ENCODE data around the gene MMP25.

Gene MMP25

DNA sequence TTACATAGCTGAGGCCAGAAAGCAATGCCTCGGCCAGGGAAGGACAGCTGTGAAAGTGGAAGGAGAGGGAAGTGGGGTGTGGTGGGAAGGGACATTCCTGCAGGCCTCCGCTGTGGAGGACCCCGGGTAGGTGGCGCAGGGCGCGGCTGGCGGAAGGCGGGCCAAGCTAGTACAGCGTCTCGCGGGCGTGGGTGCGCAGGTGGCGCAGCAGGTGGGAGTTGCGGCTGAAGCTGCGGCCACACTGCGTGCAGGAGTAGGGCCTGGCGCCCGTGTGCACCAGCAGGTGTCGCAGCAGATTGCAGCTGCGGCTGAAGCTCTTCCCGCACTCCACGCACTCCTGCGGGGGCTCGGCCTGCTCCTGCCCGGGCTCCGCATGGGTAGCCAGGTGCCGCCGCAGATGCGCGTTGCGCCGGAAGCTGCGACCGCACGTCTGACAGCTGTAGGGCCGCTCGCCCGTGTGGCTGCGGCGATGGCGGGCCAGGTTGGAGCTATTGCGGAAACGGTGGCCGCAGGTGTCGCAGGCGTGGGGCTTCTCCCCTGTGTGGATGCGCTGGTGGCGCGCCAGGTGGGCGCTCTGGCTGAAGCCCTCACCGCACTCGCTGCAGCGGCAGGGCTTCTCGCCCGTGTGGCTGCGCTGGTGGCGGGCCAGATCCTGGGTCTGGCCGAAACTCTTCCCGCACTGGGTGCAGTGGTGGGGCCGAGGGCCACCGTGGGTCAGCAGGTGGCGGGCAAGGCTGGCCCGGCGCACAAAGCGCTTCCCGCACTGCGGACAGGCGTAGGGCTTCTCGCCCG is 42.8 kb downstream of the MMP25 start:
- H3K9me3 ChIP-seq: no peaks in the 10 kb centered on the region
- DNase-seq: no peak
- H3K27ac ChIP-seq: no peak overlapping the region
- no peaks in the 10 kb centered on the region for H3K4me1 ChIP-seq
- H3K27me3 ChIP-seq: peaks cover 0 to 70% of the 10 kb centered on the region in 2 donors
- H3K4me3 ChIP-seq: no peak overlapping the region
- intact Hi-C loops (cut with DNase I; ENCODE audit: low total_unique reads): no loop called here
- H3K36me3 ChIP-seq: no peaks in the 10 kb centered on the region
- TF ChIP-seq, protein P1, sequence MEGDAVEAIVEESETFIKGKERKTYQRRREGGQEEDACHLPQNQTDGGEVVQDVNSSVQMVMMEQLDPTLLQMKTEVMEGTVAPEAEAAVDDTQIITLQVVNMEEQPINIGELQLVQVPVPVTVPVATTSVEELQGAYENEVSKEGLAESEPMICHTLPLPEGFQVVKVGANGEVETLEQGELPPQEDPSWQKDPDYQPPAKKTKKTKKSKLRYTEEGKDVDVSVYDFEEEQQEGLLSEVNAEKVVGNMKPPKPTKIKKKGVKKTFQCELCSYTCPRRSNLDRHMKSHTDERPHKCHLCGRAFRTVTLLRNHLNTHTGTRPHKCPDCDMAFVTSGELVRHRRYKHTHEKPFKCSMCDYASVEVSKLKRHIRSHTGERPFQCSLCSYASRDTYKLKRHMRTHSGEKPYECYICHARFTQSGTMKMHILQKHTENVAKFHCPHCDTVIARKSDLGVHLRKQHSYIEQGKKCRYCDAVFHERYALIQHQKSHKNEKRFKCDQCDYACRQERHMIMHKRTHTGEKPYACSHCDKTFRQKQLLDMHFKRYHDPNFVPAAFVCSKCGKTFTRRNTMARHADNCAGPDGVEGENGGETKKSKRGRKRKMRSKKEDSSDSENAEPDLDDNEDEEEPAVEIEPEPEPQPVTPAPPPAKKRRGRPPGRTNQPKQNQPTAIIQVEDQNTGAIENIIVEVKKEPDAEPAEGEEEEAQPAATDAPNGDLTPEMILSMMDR (IDR thresholded peaks at IDR 0.05): no peak

DNA sequence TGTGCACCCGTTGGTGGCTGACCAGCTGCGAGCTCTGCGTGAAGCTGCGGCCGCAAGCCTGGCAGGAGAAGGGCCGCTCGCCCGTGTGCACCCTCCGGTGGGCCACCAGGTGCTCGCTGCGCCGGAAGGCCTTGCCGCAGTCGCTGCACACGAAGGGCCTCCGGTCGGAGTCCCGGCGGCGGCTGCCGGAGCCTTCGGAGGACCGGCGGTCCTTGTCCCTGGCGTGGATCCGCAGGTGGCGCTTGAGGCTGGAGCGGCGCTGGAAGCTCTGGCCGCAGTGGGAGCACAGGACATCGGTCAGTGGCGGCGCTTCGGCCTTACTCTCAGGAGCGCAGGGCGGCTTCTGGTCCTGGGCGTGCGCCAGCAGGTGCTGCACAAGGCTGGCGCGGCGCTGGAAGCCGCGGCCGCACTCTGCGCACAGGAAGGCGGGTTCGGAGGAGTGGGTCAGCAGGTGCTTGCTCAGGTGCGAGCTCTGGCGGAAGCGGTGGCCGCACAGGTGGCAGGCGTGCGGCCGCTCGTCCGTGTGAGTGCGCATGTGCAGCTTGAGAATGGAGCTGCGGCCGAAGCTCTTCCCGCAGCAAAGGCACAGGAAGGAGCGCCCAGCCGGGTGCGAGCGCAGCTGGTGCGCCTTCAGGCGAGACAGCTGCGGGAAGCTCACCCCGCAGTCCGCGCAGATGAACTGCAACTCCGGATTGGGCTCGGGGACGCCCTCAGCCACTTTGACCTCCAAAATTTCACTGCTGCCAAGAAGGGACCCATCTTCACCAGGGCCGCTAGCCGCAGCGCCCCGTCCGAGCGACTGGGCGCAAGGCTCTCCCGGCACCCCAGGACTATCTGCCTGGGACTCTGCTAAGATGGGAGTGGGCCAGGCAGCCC is 43.6 kb downstream of the MMP25 start:
- Histone ChIP-seq H3K4me1 (no peaks in the 10 kb centered on the region), H3K27me3 (peaks cover 0 to 78% of the 10 kb centered on the region in 2 donors), H3K9me3 (no peaks in the 10 kb centered on the region), H3K27ac (no peak overlapping the region), H3K4me3 (no peak overlapping the region), H3K36me3 (no peaks in the 10 kb centered on the region)
- intact Hi-C loops (cut with DNase I; ENCODE audit: low total_unique reads): no loop called here
- TF ChIP-seq, protein P1 (IDR thresholded peaks at IDR 0.05): no peak
- DNase-seq: no peak

DNA sequence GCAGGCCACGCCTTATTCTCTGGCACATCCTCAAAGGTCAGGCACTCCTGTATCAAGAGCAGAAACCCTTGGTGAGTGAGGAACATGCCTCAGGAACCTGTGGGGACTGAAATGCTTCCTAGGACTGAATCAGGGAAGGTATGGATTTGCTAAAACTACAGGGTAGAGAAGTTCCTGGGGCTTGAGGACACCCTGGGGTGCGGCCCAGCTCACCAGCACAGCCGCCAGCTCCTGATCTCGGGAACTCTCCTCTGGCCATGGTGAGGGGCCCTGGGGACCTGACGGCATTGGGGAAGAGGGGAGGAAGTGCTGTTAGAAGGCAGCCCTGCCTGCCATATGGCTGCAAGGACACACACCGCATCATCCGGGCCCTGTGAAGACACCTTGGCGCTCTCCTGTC is 45.2 kb downstream of the MMP25 start:
- intact Hi-C loops (cut with DNase I; ENCODE audit: low total_unique reads): no loop called here
- Histone ChIP-seq H3K27ac (no peak overlapping the region), H3K4me3 (no peak overlapping the region), H3K9me3 (no peaks in the 10 kb centered on the region), H3K36me3 (no peaks in the 10 kb centered on the region), H3K4me1 (no peaks in the 10 kb centered on the region), H3K27me3 (peaks cover 0 to 80% of the 10 kb centered on the region in 2 donors)
- no peak for DNase-seq
- TF ChIP-seq, protein P1 (IDR thresholded peaks at IDR 0.05): no peak

DNA sequence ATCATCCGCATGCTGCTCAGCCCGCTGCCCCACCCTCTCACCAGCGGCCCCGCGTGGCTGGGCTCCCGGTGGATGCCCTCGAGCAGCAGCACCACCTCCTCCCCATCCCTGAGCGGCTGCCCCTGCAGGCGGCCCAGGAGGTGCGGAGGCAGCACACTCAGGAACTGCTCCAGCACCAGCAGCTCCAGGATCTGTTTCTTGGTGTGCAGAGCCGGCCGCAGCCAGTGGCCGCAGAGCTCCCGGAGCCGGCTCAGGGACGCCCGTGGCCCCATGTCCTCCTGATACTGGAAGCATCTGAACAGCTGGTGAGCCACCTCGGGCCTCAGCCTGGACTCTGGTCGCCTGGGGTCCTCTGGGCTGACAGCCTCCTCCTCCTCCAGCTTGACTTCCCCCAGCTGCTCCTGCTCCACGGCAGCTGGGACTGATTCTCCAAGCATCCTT is 46.2 kb downstream of the MMP25 start:
- intact Hi-C loops (cut with DNase I; ENCODE audit: low total_unique reads): no loop called here
- no peaks in the 10 kb centered on the region for H3K9me3 ChIP-seq
- DNase-seq: no peak
- no peaks in the 10 kb centered on the region for H3K4me1 ChIP-seq
- no peak overlapping the region for H3K27ac ChIP-seq
- no peaks in the 10 kb centered on the region for H3K36me3 ChIP-seq
- H3K4me3 ChIP-seq: no peak overlapping the region
- H3K27me3 ChIP-seq: peaks cover 0 to 76% of the 10 kb centered on the region in 2 donors
- TF ChIP-seq, protein P1 (IDR thresholded peaks at IDR 0.05): no peak

DNA sequence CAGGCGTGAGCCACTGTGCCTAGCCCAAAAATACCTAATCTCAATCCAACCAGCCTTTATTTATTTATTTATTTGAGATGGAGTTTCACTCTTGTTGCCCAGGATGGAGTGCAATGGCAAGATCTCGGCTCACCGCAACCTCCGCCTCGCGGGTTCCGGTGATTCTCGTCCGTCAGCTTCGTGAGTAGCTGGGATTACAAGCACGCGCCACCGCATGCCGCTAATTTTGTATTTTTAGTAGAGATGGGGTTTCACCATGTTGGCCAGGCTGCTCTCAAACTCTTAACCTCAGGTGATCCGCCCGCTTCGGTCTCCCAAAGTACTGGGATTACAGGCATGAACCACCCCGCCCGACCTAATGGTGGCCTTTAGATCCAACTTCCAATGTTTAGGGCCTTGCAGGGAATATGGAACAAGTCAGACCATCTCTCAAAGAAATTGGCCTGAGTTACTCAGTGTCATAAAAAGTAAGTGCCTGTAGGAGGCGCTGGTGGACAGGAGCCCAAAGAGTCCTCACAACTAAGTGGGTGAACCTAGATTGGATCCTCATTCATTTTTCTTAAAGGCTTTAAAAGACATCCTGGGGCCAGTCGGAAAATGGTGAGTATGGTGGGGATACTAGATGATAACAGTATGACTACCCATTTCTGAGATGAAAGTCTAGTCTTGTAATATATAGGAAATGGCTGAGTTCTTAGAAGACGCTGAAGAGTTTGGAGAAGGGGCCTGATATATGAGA is 48.1 kb downstream of the MMP25 start:
- intact Hi-C loops (cut with DNase I; ENCODE audit: low total_unique reads): no loop called here
- TF ChIP-seq, protein P1 (IDR thresholded peaks at IDR 0.05): no peak
- Histone ChIP-seq H3K27me3 (peaks cover 0 to 69% of the 10 kb centered on the region in 2 donors), H3K9me3 (no peaks in the 10 kb centered on the region), H3K4me3 (no peak overlapping the region), H3K4me1 (peaks cover 0 to 2% (median 0%) of the 10 kb centered on the region in 4 donors), H3K36me3 (no peaks in the 10 kb centered on the region), H3K27ac (no peak overlapping the region)
- no peak for DNase-seq
